ENCODE measurements around the gene HJV. TPM values are rescaled to one million over a fixed set of nuclear protein-coding genes. Genes with fewer than 3 reads are reported as not detected.
"Not testable (repeated sequence)": the region's sequence is repeated elsewhere in the genome, so short reads cannot be mapped to it uniquely, and the experiment has no call there.

HJV gene, protein sequence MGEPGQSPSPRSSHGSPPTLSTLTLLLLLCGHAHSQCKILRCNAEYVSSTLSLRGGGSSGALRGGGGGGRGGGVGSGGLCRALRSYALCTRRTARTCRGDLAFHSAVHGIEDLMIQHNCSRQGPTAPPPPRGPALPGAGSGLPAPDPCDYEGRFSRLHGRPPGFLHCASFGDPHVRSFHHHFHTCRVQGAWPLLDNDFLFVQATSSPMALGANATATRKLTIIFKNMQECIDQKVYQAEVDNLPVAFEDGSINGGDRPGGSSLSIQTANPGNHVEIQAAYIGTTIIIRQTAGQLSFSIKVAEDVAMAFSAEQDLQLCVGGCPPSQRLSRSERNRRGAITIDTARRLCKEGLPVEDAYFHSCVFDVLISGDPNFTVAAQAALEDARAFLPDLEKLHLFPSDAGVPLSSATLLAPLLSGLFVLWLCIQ
- total RNA-seq (2021; ENCODE audit: unreplicated experiment) (not detected), Bru-seq, nascent RNA (percentile 14 among the genes with signal in this experiment), BruChase-seq, experiment 1, labeled RNA remaining after a 2-hour chase (percentile 18 among the genes with signal in this experiment), BruChase-seq, experiment 2, labeled RNA remaining after a 6-hour chase (percentile 11 among the genes with signal in this experiment)
- polyA plus RNA-seq (2012; ENCODE audit: insufficient read length): not detected
- long read RNA-seq: 0 reads

DNA sequence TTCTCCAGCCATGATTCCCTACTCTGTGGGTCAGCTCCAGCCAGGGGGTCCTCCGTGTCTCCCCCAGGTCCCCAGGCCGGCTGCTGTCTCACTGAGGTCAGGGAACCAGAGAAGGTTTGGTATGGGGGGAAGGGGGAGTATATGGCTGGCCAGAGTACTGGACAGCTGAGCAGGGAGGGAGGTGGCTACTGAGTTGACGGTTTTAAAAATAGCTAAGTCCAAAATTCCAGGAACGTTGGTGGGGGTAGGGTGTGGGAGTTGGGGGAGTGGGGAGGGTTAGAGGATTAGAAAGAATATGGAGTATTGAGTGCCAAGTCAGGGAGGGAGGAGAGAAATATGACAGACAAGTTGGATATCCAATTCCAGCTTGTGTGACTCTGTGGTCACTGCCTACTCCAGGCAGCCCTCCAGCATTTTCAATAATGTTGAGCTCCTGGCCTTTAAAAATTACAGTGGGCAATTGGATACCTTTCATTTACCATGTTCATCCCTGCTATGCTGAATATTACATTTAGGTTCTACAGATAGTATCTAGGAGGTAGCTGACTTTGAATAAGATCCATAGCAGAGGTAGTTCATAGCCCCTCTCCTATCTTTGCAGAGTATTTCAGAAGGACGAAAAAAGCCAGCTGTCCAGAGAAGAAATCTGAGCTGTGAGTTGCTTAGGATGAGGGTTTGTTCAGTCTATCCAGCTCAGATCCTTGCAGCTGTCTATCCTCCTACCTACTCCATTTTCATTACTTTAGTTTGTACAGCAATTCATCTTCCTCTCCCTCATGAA, at the start of gene HJV:
TSS of gene HJV (minus strand) at position 114 of the 781 bp plus-strand sequence. CDS start 1,504 bp downstream, outside the sequence.
- BruUV-seq (replicated peaks): no TSS peak
- peaks cover 8% of the 10 kb centered on the region; the same call in 1 of the 2 replicates for H3K27me3 ChIP-seq (ENCODE audit: control insufficient read depth, insufficient read depth, low read length)

DNA sequence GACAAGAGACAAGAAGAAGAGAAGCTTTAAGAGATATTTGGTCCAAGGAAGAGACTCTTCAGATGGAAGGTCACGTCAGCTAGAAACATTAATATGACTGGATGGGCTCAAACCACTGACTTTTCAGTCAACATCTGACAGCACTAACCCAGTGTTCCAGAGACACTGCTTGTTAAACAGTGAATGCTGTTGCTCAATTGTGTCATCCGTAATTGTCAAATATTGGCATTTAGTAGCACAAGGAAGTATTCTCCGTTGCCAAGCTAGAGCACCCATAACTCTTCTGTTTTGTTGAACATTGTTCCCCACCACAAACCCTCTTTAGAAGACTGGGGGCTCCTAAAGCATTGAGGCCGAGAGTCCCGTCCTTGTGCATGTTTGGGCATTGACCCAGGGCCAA, 37.6 kb upstream of the HJV start:
- POLR2A ChIA-PET; DNase-seq (ENCODE audit: low read depth, low spot score); H3K27me3 ChIP-seq (ENCODE audit: control insufficient read depth, insufficient read depth, low read length); BruUV-seq (replicated peaks); H3K9me3 ChIP-seq (ENCODE audit: control insufficient read depth, insufficient read depth, low read depth, low read length); H3K27ac ChIP-seq (ENCODE audit: low read length); intact Hi-C loops (cut with micrococcal nuclease; ENCODE audit: unreplicated experiment); CTCF ChIA-PET; H3K36me3 ChIP-seq (ENCODE audit: control insufficient read depth, insufficient read depth, low read length); ATAC-seq; H3K4me3 ChIP-seq (ENCODE audit: low read depth in 2 of 2, low read length in 2 of 2); H3K4me1 ChIP-seq (ENCODE audit: control insufficient read depth, insufficient read depth, low read length); in situ Hi-C loops (cut with HindIII; ENCODE audit: low pct_unique_long_range_greater_than_20kb, low sequenced_read_pairs): not testable (repeated sequence)

More for the DNA sequence above, at the start of gene HJV:
- no peak for TF ChIP-seq POLR2AphosphoS5 (IDR thresholded peaks at IDR 0.05; ENCODE audit: low read depth, low read length)
- TF ChIP-seq, protein P1, sequence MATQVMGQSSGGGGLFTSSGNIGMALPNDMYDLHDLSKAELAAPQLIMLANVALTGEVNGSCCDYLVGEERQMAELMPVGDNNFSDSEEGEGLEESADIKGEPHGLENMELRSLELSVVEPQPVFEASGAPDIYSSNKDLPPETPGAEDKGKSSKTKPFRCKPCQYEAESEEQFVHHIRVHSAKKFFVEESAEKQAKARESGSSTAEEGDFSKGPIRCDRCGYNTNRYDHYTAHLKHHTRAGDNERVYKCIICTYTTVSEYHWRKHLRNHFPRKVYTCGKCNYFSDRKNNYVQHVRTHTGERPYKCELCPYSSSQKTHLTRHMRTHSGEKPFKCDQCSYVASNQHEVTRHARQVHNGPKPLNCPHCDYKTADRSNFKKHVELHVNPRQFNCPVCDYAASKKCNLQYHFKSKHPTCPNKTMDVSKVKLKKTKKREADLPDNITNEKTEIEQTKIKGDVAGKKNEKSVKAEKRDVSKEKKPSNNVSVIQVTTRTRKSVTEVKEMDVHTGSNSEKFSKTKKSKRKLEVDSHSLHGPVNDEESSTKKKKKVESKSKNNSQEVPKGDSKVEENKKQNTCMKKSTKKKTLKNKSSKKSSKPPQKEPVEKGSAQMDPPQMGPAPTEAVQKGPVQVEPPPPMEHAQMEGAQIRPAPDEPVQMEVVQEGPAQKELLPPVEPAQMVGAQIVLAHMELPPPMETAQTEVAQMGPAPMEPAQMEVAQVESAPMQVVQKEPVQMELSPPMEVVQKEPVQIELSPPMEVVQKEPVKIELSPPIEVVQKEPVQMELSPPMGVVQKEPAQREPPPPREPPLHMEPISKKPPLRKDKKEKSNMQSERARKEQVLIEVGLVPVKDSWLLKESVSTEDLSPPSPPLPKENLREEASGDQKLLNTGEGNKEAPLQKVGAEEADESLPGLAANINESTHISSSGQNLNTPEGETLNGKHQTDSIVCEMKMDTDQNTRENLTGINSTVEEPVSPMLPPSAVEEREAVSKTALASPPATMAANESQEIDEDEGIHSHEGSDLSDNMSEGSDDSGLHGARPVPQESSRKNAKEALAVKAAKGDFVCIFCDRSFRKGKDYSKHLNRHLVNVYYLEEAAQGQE (IDR thresholded peaks at IDR 0.05; ENCODE audit: insufficient read depth in 1 of 2, low read depth in 2 of 2, low read length in 1 of 2): no peak
- no peak for TF ChIP-seq SIN3A (IDR thresholded peaks at IDR 0.05; ENCODE audit: borderline replicate concordance, insufficient read depth, low read depth, low read length)
- no peak for TF ChIP-seq TCF7L2 (IDR thresholded peaks at IDR 0.05; ENCODE audit: low read depth, low read length)
- TF ChIP-seq, protein P2, sequence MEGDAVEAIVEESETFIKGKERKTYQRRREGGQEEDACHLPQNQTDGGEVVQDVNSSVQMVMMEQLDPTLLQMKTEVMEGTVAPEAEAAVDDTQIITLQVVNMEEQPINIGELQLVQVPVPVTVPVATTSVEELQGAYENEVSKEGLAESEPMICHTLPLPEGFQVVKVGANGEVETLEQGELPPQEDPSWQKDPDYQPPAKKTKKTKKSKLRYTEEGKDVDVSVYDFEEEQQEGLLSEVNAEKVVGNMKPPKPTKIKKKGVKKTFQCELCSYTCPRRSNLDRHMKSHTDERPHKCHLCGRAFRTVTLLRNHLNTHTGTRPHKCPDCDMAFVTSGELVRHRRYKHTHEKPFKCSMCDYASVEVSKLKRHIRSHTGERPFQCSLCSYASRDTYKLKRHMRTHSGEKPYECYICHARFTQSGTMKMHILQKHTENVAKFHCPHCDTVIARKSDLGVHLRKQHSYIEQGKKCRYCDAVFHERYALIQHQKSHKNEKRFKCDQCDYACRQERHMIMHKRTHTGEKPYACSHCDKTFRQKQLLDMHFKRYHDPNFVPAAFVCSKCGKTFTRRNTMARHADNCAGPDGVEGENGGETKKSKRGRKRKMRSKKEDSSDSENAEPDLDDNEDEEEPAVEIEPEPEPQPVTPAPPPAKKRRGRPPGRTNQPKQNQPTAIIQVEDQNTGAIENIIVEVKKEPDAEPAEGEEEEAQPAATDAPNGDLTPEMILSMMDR (IDR thresholded peaks at IDR 0.05): no peak
- H3K4me1 ChIP-seq (ENCODE audit: control insufficient read depth, insufficient read depth, low read length): no peaks in the 10 kb centered on the region
- DNase-seq (ENCODE audit: low read depth, low spot score) (no peak), ATAC-seq (no peak)
- H3K9me3 ChIP-seq (ENCODE audit: control insufficient read depth, insufficient read depth, low read depth, low read length): no peaks in the 10 kb centered on the region
- intact Hi-C loops (cut with micrococcal nuclease; ENCODE audit: unreplicated experiment): no loop called here
- CTCF ChIA-PET: interaction anchor here (0.6 to 1.0 kb wide), 2 partner anchors 11 to 24 kb away, joined by 4 read pairs; no protein-coding TSS in a partner anchor
- POLR2A ChIA-PET: interaction anchor here (0.6 kb wide), 2 partner anchors 14 to 111 kb away, joined by 3 read pairs; no protein-coding TSS in a partner anchor
- no peak within 1 kb of the TSS for H3K4me3 ChIP-seq (ENCODE audit: low read depth in 2 of 2, low read length in 2 of 2)
- H3K36me3 ChIP-seq (ENCODE audit: control insufficient read depth, insufficient read depth, low read length): no peaks in the 10 kb centered on the region
- no peak within 1 kb of the TSS for H3K27ac ChIP-seq (ENCODE audit: low read length)
- in situ Hi-C loops (cut with HindIII; ENCODE audit: low pct_unique_long_range_greater_than_20kb, low sequenced_read_pairs): no loop called here

All from Panc1 (cell line).